GM10266 (cell line): Measurements from ENCODE around the gene KDM1B.

Source experiments
- DNase-seq: peaks from one replicate; pipeline ENCODE4 v3.0.0; 2012; ENCODE audit errors: extremely low spot score
- TF ChIP-seq, protein P1 (sequence below): IDR thresholded peaks from 2 replicates; pipeline ENCODE4 v1.5.1; 2012; ENCODE audit warnings: mild to moderate bottlenecking, low read depth; ENCODE audit not compliant: control insufficient read depth, insufficient read depth; ENCODE audit errors: missing control alignments

KDM1B gene

DNA sequence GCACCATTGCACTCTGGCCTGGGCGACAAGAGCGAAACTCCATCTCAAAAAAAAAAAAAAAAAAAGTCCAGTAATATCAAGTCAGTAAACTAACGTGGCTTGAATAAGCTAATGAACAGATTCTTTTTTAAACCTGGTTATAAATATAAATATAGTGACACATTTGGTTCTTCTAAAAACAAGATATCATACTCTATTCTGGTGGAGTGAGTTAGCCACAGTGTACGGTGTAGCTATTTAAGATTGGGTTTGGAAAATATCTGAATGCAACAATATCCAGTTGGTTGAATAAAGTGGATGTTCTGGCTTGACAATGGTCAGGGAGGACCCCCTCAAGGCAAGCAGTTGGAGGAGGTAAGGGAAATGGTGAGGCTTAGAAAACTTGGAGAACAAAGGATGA lies 115.0 kb downstream of the KDM1B start:
- TF ChIP-seq, protein P1, sequence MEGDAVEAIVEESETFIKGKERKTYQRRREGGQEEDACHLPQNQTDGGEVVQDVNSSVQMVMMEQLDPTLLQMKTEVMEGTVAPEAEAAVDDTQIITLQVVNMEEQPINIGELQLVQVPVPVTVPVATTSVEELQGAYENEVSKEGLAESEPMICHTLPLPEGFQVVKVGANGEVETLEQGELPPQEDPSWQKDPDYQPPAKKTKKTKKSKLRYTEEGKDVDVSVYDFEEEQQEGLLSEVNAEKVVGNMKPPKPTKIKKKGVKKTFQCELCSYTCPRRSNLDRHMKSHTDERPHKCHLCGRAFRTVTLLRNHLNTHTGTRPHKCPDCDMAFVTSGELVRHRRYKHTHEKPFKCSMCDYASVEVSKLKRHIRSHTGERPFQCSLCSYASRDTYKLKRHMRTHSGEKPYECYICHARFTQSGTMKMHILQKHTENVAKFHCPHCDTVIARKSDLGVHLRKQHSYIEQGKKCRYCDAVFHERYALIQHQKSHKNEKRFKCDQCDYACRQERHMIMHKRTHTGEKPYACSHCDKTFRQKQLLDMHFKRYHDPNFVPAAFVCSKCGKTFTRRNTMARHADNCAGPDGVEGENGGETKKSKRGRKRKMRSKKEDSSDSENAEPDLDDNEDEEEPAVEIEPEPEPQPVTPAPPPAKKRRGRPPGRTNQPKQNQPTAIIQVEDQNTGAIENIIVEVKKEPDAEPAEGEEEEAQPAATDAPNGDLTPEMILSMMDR: no peak
- DNase-seq: no peak
